GM12878 (cell line): ENCODE results near the gene PALD1. TPM values are rescaled to one million over a fixed set of nuclear protein-coding genes. Genes with fewer than 3 reads are reported as not detected.

Experiments
- ATAC-seq: fragments of 200-7000 bp; cut with Tn5 transposase; 3 replicates; pipeline ENCODE4 v1.9.1; 2020; ENCODE audit warnings: mild to moderate bottlenecking, moderate library complexity
- BruUV-seq: library from RNA; stranded (reverse); fragments of 400-500 nt; replicated peaks from 2 replicates; lab custom pipeline; 2021; lab: Mats Ljungman, UMichigan
- CTCF ChIA-PET: fragments of 300-600 bp; sonication (Branson Sonifier 250); formaldehyde crosslinking; extraction: SDS; loops from one replicate; lab custom pipeline; 2021; ENCODE audit warnings: inconsistent platforms; lab: Yijun Ruan, JAX
- POLR2A ChIA-PET: fragments of 350-600 bp; formaldehyde crosslinking; extraction: SDS; loops from one replicate; lab custom pipeline; 2021; ENCODE audit warnings: inconsistent platforms; lab: Charles Lee
- RAD21 ChIA-PET: fragments of 300-600 bp; sonication (Branson Sonifier 250); formaldehyde crosslinking; loops from one replicate; lab custom pipeline; 2023; ENCODE audit warnings: antibody characterized with exemption; ENCODE audit not compliant: unreplicated experiment; lab: Charles Lee
- SMC1A ChIA-PET: fragments of 300-600 bp; sonication (Branson Sonifier 250); formaldehyde crosslinking; loops from one replicate; lab custom pipeline; 2023; ENCODE audit not compliant: unreplicated experiment, uncharacterized antibody; lab: Charles Lee
- DNase-seq: peaks from one replicate; pipeline ENCODE4 v3.0.0-alpha.2; 2011; ENCODE audit warnings: low read depth, low spot score
- FAIRE-seq: peaks from 3 replicates; lab custom pipeline; 2011; peaks lifted over from hg19 to GRCh38; lab: Jason Lieb, UNC
- H2AFZ ChIP-seq: 2 replicates; pipeline ENCODE4 v1.6.0; 2011; ENCODE audit warnings: low read depth, low read length, control low read depth; ENCODE audit not compliant: control insufficient read depth
- H3K27ac ChIP-seq: 2 replicates; pipeline ENCODE4 v1.5.1; 2011; ENCODE audit warnings: control low read depth; ENCODE audit not compliant: control insufficient read depth, insufficient read depth
- H3K27me3 ChIP-seq, 2 experiments: replicated peaks in 1 of 2; 2 replicates each; pipeline versions ENCODE4 v1.6.0 to v1.6.1; 2011; ENCODE audit warnings: low read length in 1 of 2; ENCODE audit not compliant: control insufficient read depth in 2 of 2, insufficient read depth in 2 of 2
- H3K36me3 ChIP-seq, 2 experiments: 2 replicates each; pipeline ENCODE4 v1.5.1; 2011; ENCODE audit warnings: low read length in 1 of 2; ENCODE audit not compliant: control insufficient read depth in 2 of 2, insufficient read depth in 2 of 2
- H3K4me1 ChIP-seq: 2 replicates; pipeline ENCODE4 v1.6.1; 2011; ENCODE audit warnings: mild to moderate bottlenecking, low read length, moderate library complexity, mixed read lengths; ENCODE audit not compliant: control insufficient read depth, insufficient read depth
- H3K4me2 ChIP-seq: 2 replicates; pipeline ENCODE4 v1.6.0; 2011; ENCODE audit warnings: control low read depth; ENCODE audit not compliant: control insufficient read depth, insufficient read depth
- H3K4me3 ChIP-seq: fragments of 200-600 bp; sonication (generic); 2 replicates; pipeline ENCODE4 v1.5.1; 2016
- H3K79me2 ChIP-seq: 2 replicates; pipeline ENCODE4 v1.6.0; 2011; ENCODE audit warnings: low read length; ENCODE audit not compliant: control insufficient read depth, insufficient read depth
- H3K9ac ChIP-seq: 2 replicates; pipeline ENCODE4 v1.8.0; 2011; ENCODE audit warnings: low read length, control low read depth, mixed read lengths; ENCODE audit not compliant: control insufficient read depth, insufficient read depth
- H3K9me3 ChIP-seq: replicated peaks from 3 replicates; pipeline ENCODE4 v1.5.1; 2011; ENCODE audit warnings: mild to moderate bottlenecking, low read length; ENCODE audit not compliant: control insufficient read depth, insufficient read depth
- H4K20me1 ChIP-seq: 2 replicates; pipeline ENCODE4 v1.6.0; 2011; ENCODE audit not compliant: control insufficient read depth, insufficient read depth
- CHD2 ChIP-seq: IDR thresholded peaks from 2 replicates; pipeline ENCODE4 v1.6.1; 2011; ENCODE audit warnings: low read depth, low read length, improper control_type of control experiment, borderline replicate concordance
- EED ChIP-seq: sonication (generic); IDR thresholded peaks from 2 replicates; pipeline ENCODE4 v1.6.1; 2016; ENCODE audit warnings: antibody characterized with exemption, low read depth
- ESRRA ChIP-seq: IDR thresholded peaks from 2 replicates; pipeline ENCODE4 v1.6.1; 2012; ENCODE audit warnings: mild to moderate bottlenecking, low read length, improper control_type of control experiment
- HCFC1 ChIP-seq: fragments of 150-350 bp; IDR thresholded peaks from 2 replicates; pipeline ENCODE4 v1.6.1; 2014; ENCODE audit warnings: low read length
- JUNB ChIP-seq: IDR thresholded peaks from 2 replicates; pipeline ENCODE4 v1.6.1; 2016; ENCODE audit warnings: antibody characterized with exemption, mild to moderate bottlenecking
- RAD21 ChIP-seq: IDR thresholded peaks from 2 replicates; pipeline ENCODE4 v1.6.1; 2011; ENCODE audit warnings: mild to moderate bottlenecking, low read depth, low read length, moderate library complexity; ENCODE audit not compliant: insufficient read depth
- SMC3 ChIP-seq: IDR thresholded peaks from 2 replicates; pipeline ENCODE4 v1.6.1; 2011; ENCODE audit warnings: low read length, improper control_type of control experiment, borderline replicate concordance
- WGBS: methylation state at CpG from one replicate; pipeline ENCODE4 v1.1.6; 2016; ENCODE audit warnings: low lambda C conversion rate; ENCODE audit not compliant: insufficient replicate concordance, insufficient coverage; ENCODE audit errors: missing lambda C conversion rate; 5-methylcytosine and 5-hydroxymethylcytosine counted together
- in situ Hi-C: fragments of 300-500 bp; cut with MboI; formaldehyde crosslinking; loops from 9 replicates; pipeline ENCODE4 v1.14.3; 2018; ENCODE audit warnings: mixed read lengths
- intact Hi-C: fragments of 100-400 bp; cut with micrococcal nuclease; formaldehyde crosslinking; loops from one replicate; pipeline ENCODE4 v1.14.2; 2022; ENCODE audit not compliant: unreplicated experiment
- polyA plus RNA-seq, 11 experiments: library from polyadenylated mRNA; depleted of rRNA in 4 of 11; unstranded in 6 of 11; stranded (reverse) in 5 of 11; fragments of >200 nt; fragmentation: Nextera tagmentation in 4 of 11; fragmentation: Illumina TruSeq in 1 of 11; extraction: Ambion mirVana in 4 of 11; extraction: Trizol in 1 of 11; gene quantifications; 1 replicate in 1 of 11; 2 replicates in 10 of 11; pipeline versions ENCODE4 v1.2.1 to v1.2.3, GENCODE V29; 2011 to 2016; ENCODE audit warnings: inconsistent platforms in 2 of 11, missing spikeins in 2 of 11, low read depth in 1 of 11
- total RNA-seq, 4 experiments: library from RNA; depleted of rRNA in 3 of 4; stranded (reverse); fragments of >200 nt in 3 of 4; fragmentation: Illumina TruSeq in 1 of 4; extraction: Trizol in 1 of 4; gene quantifications; 2 replicates each; pipeline versions ENCODE4 v1.2.1 to v1.2.3, GENCODE V29; 2013 to 2021
- TF ChIP-seq, protein P1 (sequence below): fragments of 450-650 bp; formaldehyde crosslinking; IDR thresholded peaks from 2 replicates; pipeline ENCODE4 v1.4.0; 2020; ENCODE audit warnings: mild to moderate bottlenecking, moderate library complexity
- TF ChIP-seq, protein P2 (sequence below), 3 experiments: IDR thresholded peaks in 2 of 3; conservative IDR thresholded peaks in 1 of 3; 2 replicates each; pipeline ENCODE4 v1.5.1; 2011; ENCODE audit warnings: low read depth in 3 of 3, low read length in 3 of 3, mild to moderate bottlenecking in 3 of 3, control low read depth in 2 of 3, moderate library complexity in 2 of 3, inconsistent platforms in 1 of 3, mixed read lengths in 1 of 3; ENCODE audit not compliant: control insufficient read depth in 2 of 3, insufficient read depth in 1 of 3; ENCODE audit errors: extremely low read depth in 1 of 3
- TF ChIP-seq, protein P3 (sequence below): IDR thresholded peaks from 2 replicates; pipeline ENCODE4 v1.6.1; 2012; ENCODE audit warnings: improper control_type of control experiment, low read depth, low read length; ENCODE audit not compliant: insufficient replicate concordance

The PALD1 gene
- total and polyA plus RNA-seq, 10 of the 15 experiments (the other 5 are each of a cell fraction or from before 2014, with no cell fraction given), result 0.43 to 20.9 (median 9.0) TPM

DNA sequence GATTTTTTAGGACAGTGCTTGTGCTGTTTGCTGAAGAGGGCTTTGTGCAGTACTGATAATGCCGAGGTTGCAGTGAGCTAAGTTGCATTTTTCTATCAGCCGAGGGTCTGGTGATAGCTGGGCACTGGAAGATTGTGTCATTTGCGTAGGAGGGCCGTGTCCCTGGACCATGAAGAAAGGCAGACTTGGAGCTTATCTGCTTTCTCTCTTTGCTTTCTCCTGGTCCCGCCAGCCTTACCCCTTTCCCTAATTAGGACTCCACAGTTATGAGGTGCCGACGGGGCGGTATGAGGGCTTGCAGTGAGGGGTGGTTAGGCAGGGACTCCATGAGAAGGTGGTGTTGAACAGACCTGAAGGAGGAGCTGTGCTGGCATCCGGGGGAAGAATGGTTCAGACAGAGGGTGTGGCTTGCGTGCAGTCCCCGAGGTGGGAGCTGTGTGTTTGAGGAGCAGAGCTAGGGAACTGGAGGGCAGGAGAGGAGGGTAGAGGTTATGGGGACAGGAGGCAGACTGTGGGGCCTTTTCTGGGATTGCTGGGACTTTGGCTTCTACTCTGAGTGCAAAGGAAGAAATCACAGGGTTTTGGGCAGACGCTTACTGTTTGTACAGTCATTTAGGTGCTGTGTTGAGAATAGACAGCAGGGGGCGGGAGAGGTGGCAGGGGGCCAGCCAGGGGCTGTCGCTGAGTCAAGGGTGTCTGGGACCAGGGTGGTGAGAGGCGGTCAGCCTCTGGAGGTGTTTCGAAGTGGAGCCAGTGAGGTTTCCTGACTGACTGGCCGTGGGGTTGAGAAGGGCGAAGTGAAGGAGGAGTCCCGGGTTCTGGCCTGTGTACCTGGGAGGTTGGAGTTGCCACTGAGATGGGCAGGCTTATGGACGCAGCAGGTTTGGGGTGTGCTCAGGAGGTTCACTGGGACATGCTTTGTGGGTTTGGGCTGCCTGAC lies 80.6 kb downstream of the PALD1 start:
- no peak overlapping the region for H3K9ac ChIP-seq
- DNase-seq (no peak), ATAC-seq (peak; percentile 79), FAIRE-seq (peak; percentile 72)
- CTCF ChIA-PET, result interaction anchor here (0.6 to 4.5 kb wide), 15 partner anchors 9 to 324 kb away, joined by 3 to 30 read pairs (median 4); no protein-coding TSS in a partner anchor
- no peak overlapping the region for H3K27ac ChIP-seq
- BruUV-seq, result no TSS peak
- no peak overlapping the region for H3K4me2 ChIP-seq
- no peak overlapping the region for H2AFZ ChIP-seq
- no peaks in the 10 kb centered on the region; a peak in 1 of 4 replicates for H3K36me3 ChIP-seq
- in situ Hi-C loops (no loop called here), intact Hi-C loops (loop anchor here (2.0 kb wide), 1 partner anchor 200 kb away; no protein-coding TSS in a partner anchor)
- SMC1A ChIA-PET, result interaction anchor here (0.5 to 2.2 kb wide), 12 partner anchors 10 to 244 kb away, joined by 3 to 7 read pairs (median 3); no protein-coding TSS in a partner anchor
- RAD21 ChIA-PET, result interaction anchor here (0.5 to 1.4 kb wide), 8 partner anchors 10 to 197 kb away, joined by 3 to 9 read pairs (median 4); no protein-coding TSS in a partner anchor
- H3K9me3 ChIP-seq, result no peaks in the 10 kb centered on the region
- no peaks in the 10 kb centered on the region for H3K79me2 ChIP-seq
- WGBS, result 36% methylated on average over 20 of the region's 20 CpGs
- H3K4me3 ChIP-seq, result no peak overlapping the region
- TF ChIP-seq, protein P1, sequence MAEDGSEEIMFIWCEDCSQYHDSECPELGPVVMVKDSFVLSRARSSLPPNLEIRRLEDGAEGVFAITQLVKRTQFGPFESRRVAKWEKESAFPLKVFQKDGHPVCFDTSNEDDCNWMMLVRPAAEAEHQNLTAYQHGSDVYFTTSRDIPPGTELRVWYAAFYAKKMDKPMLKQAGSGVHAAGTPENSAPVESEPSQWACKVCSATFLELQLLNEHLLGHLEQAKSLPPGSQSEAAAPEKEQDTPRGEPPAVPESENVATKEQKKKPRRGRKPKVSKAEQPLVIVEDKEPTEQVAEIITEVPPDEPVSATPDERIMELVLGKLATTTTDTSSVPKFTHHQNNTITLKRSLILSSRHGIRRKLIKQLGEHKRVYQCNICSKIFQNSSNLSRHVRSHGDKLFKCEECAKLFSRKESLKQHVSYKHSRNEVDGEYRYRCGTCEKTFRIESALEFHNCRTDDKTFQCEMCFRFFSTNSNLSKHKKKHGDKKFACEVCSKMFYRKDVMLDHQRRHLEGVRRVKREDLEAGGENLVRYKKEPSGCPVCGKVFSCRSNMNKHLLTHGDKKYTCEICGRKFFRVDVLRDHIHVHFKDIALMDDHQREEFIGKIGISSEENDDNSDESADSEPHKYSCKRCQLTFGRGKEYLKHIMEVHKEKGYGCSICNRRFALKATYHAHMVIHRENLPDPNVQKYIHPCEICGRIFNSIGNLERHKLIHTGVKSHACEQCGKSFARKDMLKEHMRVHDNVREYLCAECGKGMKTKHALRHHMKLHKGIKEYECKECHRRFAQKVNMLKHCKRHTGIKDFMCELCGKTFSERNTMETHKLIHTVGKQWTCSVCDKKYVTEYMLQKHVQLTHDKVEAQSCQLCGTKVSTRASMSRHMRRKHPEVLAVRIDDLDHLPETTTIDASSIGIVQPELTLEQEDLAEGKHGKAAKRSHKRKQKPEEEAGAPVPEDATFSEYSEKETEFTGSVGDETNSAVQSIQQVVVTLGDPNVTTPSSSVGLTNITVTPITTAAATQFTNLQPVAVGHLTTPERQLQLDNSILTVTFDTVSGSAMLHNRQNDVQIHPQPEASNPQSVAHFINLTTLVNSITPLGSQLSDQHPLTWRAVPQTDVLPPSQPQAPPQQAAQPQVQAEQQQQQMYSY (CRISPR knock-in tag), result no peak
- TF ChIP-seq ESRRA (no peak), CHD2 (no peak), HCFC1 (no peak), JUNB (no peak), EED (no peak), RAD21 (peak; percentile 55), SMC3 (peak; percentile 20; the same call in 1 of the 2 replicates)
- TF ChIP-seq, protein P2, sequence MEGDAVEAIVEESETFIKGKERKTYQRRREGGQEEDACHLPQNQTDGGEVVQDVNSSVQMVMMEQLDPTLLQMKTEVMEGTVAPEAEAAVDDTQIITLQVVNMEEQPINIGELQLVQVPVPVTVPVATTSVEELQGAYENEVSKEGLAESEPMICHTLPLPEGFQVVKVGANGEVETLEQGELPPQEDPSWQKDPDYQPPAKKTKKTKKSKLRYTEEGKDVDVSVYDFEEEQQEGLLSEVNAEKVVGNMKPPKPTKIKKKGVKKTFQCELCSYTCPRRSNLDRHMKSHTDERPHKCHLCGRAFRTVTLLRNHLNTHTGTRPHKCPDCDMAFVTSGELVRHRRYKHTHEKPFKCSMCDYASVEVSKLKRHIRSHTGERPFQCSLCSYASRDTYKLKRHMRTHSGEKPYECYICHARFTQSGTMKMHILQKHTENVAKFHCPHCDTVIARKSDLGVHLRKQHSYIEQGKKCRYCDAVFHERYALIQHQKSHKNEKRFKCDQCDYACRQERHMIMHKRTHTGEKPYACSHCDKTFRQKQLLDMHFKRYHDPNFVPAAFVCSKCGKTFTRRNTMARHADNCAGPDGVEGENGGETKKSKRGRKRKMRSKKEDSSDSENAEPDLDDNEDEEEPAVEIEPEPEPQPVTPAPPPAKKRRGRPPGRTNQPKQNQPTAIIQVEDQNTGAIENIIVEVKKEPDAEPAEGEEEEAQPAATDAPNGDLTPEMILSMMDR (IDR thresholded peaks at IDR 0.05 in 2 of 3, conservative IDR thresholded peaks at IDR 0.05 in 1 of 3; ENCODE audit: control insufficient read depth in 2 of 3, extremely low read depth in 1 of 3, insufficient read depth in 1 of 3, low read depth in 3 of 3, low read length in 3 of 3), result peak; percentile 23 to 35 (median 31); a peak in 3 of 6 replicates
- TF ChIP-seq, protein P3, sequence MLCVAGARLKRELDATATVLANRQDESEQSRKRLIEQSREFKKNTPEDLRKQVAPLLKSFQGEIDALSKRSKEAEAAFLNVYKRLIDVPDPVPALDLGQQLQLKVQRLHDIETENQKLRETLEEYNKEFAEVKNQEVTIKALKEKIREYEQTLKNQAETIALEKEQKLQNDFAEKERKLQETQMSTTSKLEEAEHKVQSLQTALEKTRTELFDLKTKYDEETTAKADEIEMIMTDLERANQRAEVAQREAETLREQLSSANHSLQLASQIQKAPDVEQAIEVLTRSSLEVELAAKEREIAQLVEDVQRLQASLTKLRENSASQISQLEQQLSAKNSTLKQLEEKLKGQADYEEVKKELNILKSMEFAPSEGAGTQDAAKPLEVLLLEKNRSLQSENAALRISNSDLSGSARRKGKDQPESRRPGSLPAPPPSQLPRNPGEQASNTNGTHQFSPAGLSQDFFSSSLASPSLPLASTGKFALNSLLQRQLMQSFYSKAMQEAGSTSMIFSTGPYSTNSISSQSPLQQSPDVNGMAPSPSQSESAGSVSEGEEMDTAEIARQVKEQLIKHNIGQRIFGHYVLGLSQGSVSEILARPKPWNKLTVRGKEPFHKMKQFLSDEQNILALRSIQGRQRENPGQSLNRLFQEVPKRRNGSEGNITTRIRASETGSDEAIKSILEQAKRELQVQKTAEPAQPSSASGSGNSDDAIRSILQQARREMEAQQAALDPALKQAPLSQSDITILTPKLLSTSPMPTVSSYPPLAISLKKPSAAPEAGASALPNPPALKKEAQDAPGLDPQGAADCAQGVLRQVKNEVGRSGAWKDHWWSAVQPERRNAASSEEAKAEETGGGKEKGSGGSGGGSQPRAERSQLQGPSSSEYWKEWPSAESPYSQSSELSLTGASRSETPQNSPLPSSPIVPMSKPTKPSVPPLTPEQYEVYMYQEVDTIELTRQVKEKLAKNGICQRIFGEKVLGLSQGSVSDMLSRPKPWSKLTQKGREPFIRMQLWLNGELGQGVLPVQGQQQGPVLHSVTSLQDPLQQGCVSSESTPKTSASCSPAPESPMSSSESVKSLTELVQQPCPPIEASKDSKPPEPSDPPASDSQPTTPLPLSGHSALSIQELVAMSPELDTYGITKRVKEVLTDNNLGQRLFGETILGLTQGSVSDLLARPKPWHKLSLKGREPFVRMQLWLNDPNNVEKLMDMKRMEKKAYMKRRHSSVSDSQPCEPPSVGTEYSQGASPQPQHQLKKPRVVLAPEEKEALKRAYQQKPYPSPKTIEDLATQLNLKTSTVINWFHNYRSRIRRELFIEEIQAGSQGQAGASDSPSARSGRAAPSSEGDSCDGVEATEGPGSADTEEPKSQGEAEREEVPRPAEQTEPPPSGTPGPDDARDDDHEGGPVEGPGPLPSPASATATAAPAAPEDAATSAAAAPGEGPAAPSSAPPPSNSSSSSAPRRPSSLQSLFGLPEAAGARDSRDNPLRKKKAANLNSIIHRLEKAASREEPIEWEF, result no peak
- POLR2A ChIA-PET, result no interaction called here
- no peaks in the 10 kb centered on the region for H4K20me1 ChIP-seq
- no peaks in the 10 kb centered on the region for H3K27me3 ChIP-seq
- no peaks in the 10 kb centered on the region; the same call in 1 of the 2 replicates for H3K4me1 ChIP-seq
